Spinal cord (tissue), 4 donors: ENCODE data around the gene HERC5. TPM values are rescaled to one million over a fixed set of nuclear protein-coding genes. Genes with fewer than 3 reads are reported as not detected.

ENCODE experiments used
- polyA plus RNA-seq, 2 donors: library from polyadenylated mRNA; unstranded; fragments of 120-200 nt; gene quantifications; one replicate each; pipeline ENCODE4 v1.2.1, GENCODE V29; 2013; ENCODE audit not compliant: insufficient read length in 2 of 2
- total RNA-seq, 2 donors: library from RNA; depleted of rRNA in 1 of 2; stranded (reverse); fragments of 120-200 nt in 1 of 2; fragments of >200 nt in 1 of 2; gene quantifications; one replicate each; pipeline versions ENCODE4 v1.2.3 to v1.2.4, GENCODE V29; 2013 to 2014

HERC5 gene
- total and polyA plus RNA-seq, 4 donors, result 2.8 to 6.8 (median 4.8) TPM

Other genes starting within 250 kb of the HERC5 start
- gene PPM1K, start 172.6 kb upstream of the HERC5 start, total RNA-seq, result 100 to 1,000 TPM in 1 of 2 donors, 10 to 100 TPM in 1; 47.9 to 102 TPM
- 10 to 100 TPM; 50.5 to 62.3 TPM for gene PPM1K, start 172.6 kb upstream of the HERC5 start, polyA plus RNA-seq
- 10 to 100 TPM; 11.3 to 14.0 TPM for gene HERC6, start 78.3 kb upstream of the HERC5 start, total RNA-seq
- gene HERC6, start 78.3 kb upstream of the HERC5 start, polyA plus RNA-seq, result 1 to 10 TPM; 7.1 to 8.7 TPM
- gene PYURF, start 66.7 kb downstream of the HERC5 start, total RNA-seq, result 100 to 1,000 TPM in 1 of 2 donors, 10 to 100 TPM in 1; 97.8 to 106 TPM
- gene PYURF, start 66.7 kb downstream of the HERC5 start, polyA plus RNA-seq, result 100 to 1,000 TPM; 123 to 138 TPM
- 10 to 100 TPM; 20.1 to 45.8 TPM for gene HERC3, start 135.4 kb downstream of the HERC5 start, total RNA-seq
- 10 to 100 TPM; 22.5 to 27.1 TPM for gene HERC3, start 135.4 kb downstream of the HERC5 start, polyA plus RNA-seq
- gene NAP1L5, start 240.7 kb downstream of the HERC5 start, total RNA-seq, result 100 to 1,000 TPM in 1 of 2 donors, 10 to 100 TPM in 1; 37.7 to 166 TPM
- gene NAP1L5, start 240.7 kb downstream of the HERC5 start, polyA plus RNA-seq, result 100 to 1,000 TPM; 199 to 255 TPM